Osteocyte (in vitro differentiated cells): ENCODE data around the gene ZNF350. TPM values are rescaled to one million over a fixed set of nuclear protein-coding genes. Genes with fewer than 3 reads are reported as not detected.

Experiments
- DNase-seq: peaks from one replicate; pipeline ENCODE4 v3.0.0; 2021; ENCODE audit warnings: mixed read lengths; ENCODE audit not compliant: unreplicated experiment; ENCODE audit errors: extremely low spot score
- H3K27ac Mint-ChIP-seq: one replicate; pipeline ENCODE4 v1.8.0; 2021; ENCODE audit warnings: mild to moderate bottlenecking, mixed read lengths; ENCODE audit not compliant: unreplicated experiment
- H3K27me3 Mint-ChIP-seq: one replicate; pipeline ENCODE4 v1.8.0; 2021; ENCODE audit warnings: mixed read lengths; ENCODE audit not compliant: unreplicated experiment
- H3K36me3 Mint-ChIP-seq: one replicate; pipeline ENCODE4 v1.8.0; 2021; ENCODE audit warnings: mixed read lengths; ENCODE audit not compliant: unreplicated experiment
- H3K4me1 Mint-ChIP-seq: one replicate; pipeline ENCODE4 v1.8.0; 2021; ENCODE audit warnings: mixed read lengths; ENCODE audit not compliant: unreplicated experiment
- H3K4me3 Mint-ChIP-seq: one replicate; pipeline ENCODE4 v1.8.0; 2021; ENCODE audit warnings: mild to moderate bottlenecking, moderate library complexity, mixed read lengths; ENCODE audit not compliant: unreplicated experiment
- H3K9me3 Mint-ChIP-seq: one replicate; pipeline ENCODE4 v1.8.0; 2021; ENCODE audit warnings: mixed read lengths; ENCODE audit not compliant: unreplicated experiment
- CTCF ChIP-seq: fragments of 200-600 bp; sonication (generic); IDR thresholded peaks from 2 replicates; pipeline ENCODE4 v1.5.0; 2021; ENCODE audit warnings: antibody characterized with exemption, mild to moderate bottlenecking, moderate library complexity
- total RNA-seq: library from RNA; stranded (reverse); gene quantifications from 2 replicates; pipeline ENCODE4 v1.2.1, GENCODE V29; 2021

Gene ZNF350
- total RNA-seq, 1 donor from 2014 or later: 10.6 TPM

GRCh38 chr19:51944798-51945552 is 41.7 kb downstream of the ZNF350 start:
- Mint-ChIP-seq H3K27me3 (no peaks in the 10 kb centered on the region), H3K4me1 (no peaks in the 10 kb centered on the region), H3K27ac (no peak overlapping the region), H3K36me3 (peaks cover 78% of the 10 kb centered on the region), H3K9me3 (peaks cover 79% of the 10 kb centered on the region), H3K4me3 (no peak overlapping the region)
- TF ChIP-seq CTCF: no peak
- DNase-seq: no peak

- no peaks in the 10 kb centered on the region for H3K27me3 Mint-ChIP-seq
- no peak overlapping the region for H3K27ac Mint-ChIP-seq
- no peak overlapping the region for H3K4me3 Mint-ChIP-seq
- peaks cover 32% of the 10 kb centered on the region for H3K9me3 Mint-ChIP-seq
- H3K36me3 Mint-ChIP-seq: peaks cover 89% of the 10 kb centered on the region
- no peak for DNase-seq
- TF ChIP-seq CTCF: no peak
- no peaks in the 10 kb centered on the region for H3K4me1 Mint-ChIP-seq
These were observed 47.7 kb downstream of the ZNF350 start for GRCh38 chr19:51938936-51939335.

GRCh38 chr19:51931921-51932320 is 54.7 kb downstream of the ZNF350 start:
- H3K27ac Mint-ChIP-seq: no peak overlapping the region
- peaks cover 9% of the 10 kb centered on the region for H3K9me3 Mint-ChIP-seq
- H3K4me3 Mint-ChIP-seq: no peak overlapping the region
- peaks cover 62% of the 10 kb centered on the region for H3K36me3 Mint-ChIP-seq
- peaks cover 14% of the 10 kb centered on the region for H3K4me1 Mint-ChIP-seq
- no peak for TF ChIP-seq CTCF
- no peaks in the 10 kb centered on the region for H3K27me3 Mint-ChIP-seq
- no peak for DNase-seq

GRCh38 chr19:51927859-51928258 is 58.8 kb downstream of the ZNF350 start:
- peaks cover 20% of the 10 kb centered on the region for H3K9me3 Mint-ChIP-seq
- TF ChIP-seq CTCF: no peak
- peaks cover 33% of the 10 kb centered on the region for H3K36me3 Mint-ChIP-seq
- DNase-seq: no peak
- H3K4me1 Mint-ChIP-seq: peaks cover 20% of the 10 kb centered on the region
- H3K4me3 Mint-ChIP-seq: peak overlapping the region; percentile 99
- peak overlapping the region; percentile 89 for H3K27ac Mint-ChIP-seq
- H3K27me3 Mint-ChIP-seq: no peaks in the 10 kb centered on the region

GRCh38 chr19:51926784-51927741 is 59.6 kb downstream of the ZNF350 start, which contains the start of gene ZNF613:
TSS of gene ZNF613 (plus strand) at chr19:51927472. CDS start at chr19:51936221, 8,749 bp downstream.
- Mint-ChIP-seq H3K36me3 (peaks cover 29% of the 10 kb centered on the region), H3K9me3 (peaks cover 24% of the 10 kb centered on the region)

More at GRCh38 chr19:51926784-51927741, 59.6 kb downstream of the ZNF350 start, which contains the start of gene ZNF613:
- Mint-ChIP-seq H3K4me1 (peaks cover 20% of the 10 kb centered on the region), H3K4me3 (peak within 1 kb of the TSS; percentile 99), H3K27me3 (no peaks in the 10 kb centered on the region), H3K27ac (peak within 1 kb of the TSS; percentile 89)
- peak; percentile 35 for TF ChIP-seq CTCF
- DNase-seq: peak; percentile 91
